Neural progenitor cell (in vitro differentiated cells): ENCODE results near the gene EPS8. TPM values are rescaled to one million over a fixed set of nuclear protein-coding genes. Genes with fewer than 3 reads are reported as not detected.

Source experiments
- DNase-seq: peaks from one replicate; pipeline ENCODE4 v3.0.0-alpha.2; 2016; ENCODE audit warnings: low spot score
- H2AFZ ChIP-seq: fragments of 200-600 bp; sonication (generic); replicated peaks from 2 replicates; pipeline ENCODE4 v1.6.1; 2016; ENCODE audit warnings: antibody characterized with exemption
- H3F3A ChIP-seq: fragments of 200-600 bp; sonication (generic); 2 replicates; pipeline ENCODE4 v1.6.1; 2016; ENCODE audit warnings: antibody characterized with exemption, low read depth
- H3K27ac ChIP-seq: fragments of 200-600 bp; sonication (generic); 2 replicates; pipeline ENCODE4 v1.5.1; 2016; ENCODE audit warnings: mild to moderate bottlenecking
- H3K27me3 ChIP-seq: fragments of 200-600 bp; sonication (generic); 2 replicates; pipeline ENCODE4 v1.6.1; 2016; ENCODE audit warnings: mild to moderate bottlenecking, moderate library complexity
- H3K36me3 ChIP-seq: fragments of 200-600 bp; sonication (generic); 2 replicates; pipeline ENCODE4 v1.5.1; 2016
- H3K4me1 ChIP-seq: fragments of 200-600 bp; sonication (generic); 2 replicates; pipeline ENCODE4 v1.6.1; 2016; ENCODE audit warnings: mixed run types
- H3K4me2 ChIP-seq: fragments of 200-600 bp; sonication (generic); 2 replicates; pipeline ENCODE4 v1.6.1; 2016
- H3K4me3 ChIP-seq: fragments of 200-600 bp; sonication (generic); 2 replicates; pipeline ENCODE4 v1.5.1; 2016
- H3K79me2 ChIP-seq: fragments of 200-600 bp; sonication (generic); 2 replicates; pipeline ENCODE4 v1.6.1; 2016; ENCODE audit warnings: low read depth
- H3K9ac ChIP-seq: fragments of 200-600 bp; sonication (generic); 2 replicates; pipeline ENCODE4 v1.6.1; 2016
- H3K9me3 ChIP-seq: fragments of 200-600 bp; sonication (generic); 2 replicates; pipeline ENCODE4 v1.5.1; 2016; ENCODE audit warnings: low read depth
- H4K20me1 ChIP-seq: fragments of 200-600 bp; sonication (generic); 2 replicates; pipeline ENCODE4 v1.6.1; 2016; ENCODE audit warnings: low read depth
- H3K27ac Mint-ChIP-seq: 3 replicates; pipeline ENCODE4 v1.8.0; 2021; ENCODE audit warnings: mixed read lengths
- H3K27me3 Mint-ChIP-seq: 2 replicates; pipeline ENCODE4 v1.8.0; 2022; ENCODE audit warnings: low read depth, mild to moderate bottlenecking, inconsistent platforms, moderate library complexity, mixed read lengths; ENCODE audit not compliant: insufficient read depth
- H3K36me3 Mint-ChIP-seq: 3 replicates; pipeline ENCODE4 v1.8.0; 2021; ENCODE audit warnings: mixed read lengths
- H3K4me1 Mint-ChIP-seq: 3 replicates; pipeline ENCODE4 v1.8.0; 2021; ENCODE audit warnings: mixed read lengths
- H3K4me3 Mint-ChIP-seq: 3 replicates; pipeline ENCODE4 v1.8.0; 2021; ENCODE audit warnings: mild to moderate bottlenecking, moderate library complexity, mixed read lengths
- H3K9me3 Mint-ChIP-seq: 3 replicates; pipeline ENCODE4 v1.8.0; 2020; ENCODE audit warnings: mixed read lengths
- CTCF ChIP-seq: fragments of 200-600 bp; sonication (generic); IDR thresholded peaks from 2 replicates; pipeline ENCODE4 v1.5.1; 2017; ENCODE audit warnings: antibody characterized with exemption, mild to moderate bottlenecking
- EZH2 ChIP-seq: fragments of 200-600 bp; sonication (generic); IDR thresholded peaks from 2 replicates; pipeline ENCODE4 v1.6.1; 2017; ENCODE audit warnings: antibody characterized with exemption, mild to moderate bottlenecking, moderate library complexity
- EZH2phosphoT487 ChIP-seq: fragments of 200-600 bp; sonication (generic); IDR thresholded peaks from 2 replicates; pipeline ENCODE4 v1.6.1; 2017; ENCODE audit warnings: antibody characterized with exemption
- total RNA-seq: library from RNA; depleted of rRNA; stranded (reverse); fragments of >200 nt; gene quantifications from 2 replicates; pipeline ENCODE4 v1.2.3, GENCODE V29; 2015; ENCODE audit warnings: low replicate concordance

The EPS8 gene
- total RNA-seq, 1 donor from 2014 or later, result 17.0 TPM

- Mint-ChIP-seq H3K4me1 (no peaks in the 10 kb centered on the region), H3K27me3 (no peaks in the 10 kb centered on the region), H3K4me3 (no peak overlapping the region), H3K9me3 (no peaks in the 10 kb centered on the region), H3K36me3 (no peaks in the 10 kb centered on the region), H3K27ac (no peak overlapping the region)
- Histone ChIP-seq H4K20me1 (no peaks in the 10 kb centered on the region), H3K4me2 (no peak overlapping the region), H3K79me2 (no peaks in the 10 kb centered on the region), H3K9me3 (no peaks in the 10 kb centered on the region), H3K27ac (no peak overlapping the region), H3K4me1 (no peaks in the 10 kb centered on the region), H3F3A (no peaks in the 10 kb centered on the region), H3K4me3 (no peak overlapping the region), H2AFZ (no peak overlapping the region), H3K27me3 (no peaks in the 10 kb centered on the region), H3K9ac (no peak overlapping the region), H3K36me3 (no peaks in the 10 kb centered on the region)
- TF ChIP-seq EZH2, result no peak
- TF ChIP-seq CTCF, result no peak
- no peak for TF ChIP-seq EZH2phosphoT487
- DNase-seq, result no peak
Observed at GRCh38 chr12:15829255-15829654, 40.1 kb upstream of the EPS8 start.

- Histone ChIP-seq H3K4me2 (no peak overlapping the region), H3K36me3 (no peaks in the 10 kb centered on the region), H3K4me1 (peaks cover 13% of the 10 kb centered on the region), H4K20me1 (no peaks in the 10 kb centered on the region), H3K9me3 (no peaks in the 10 kb centered on the region), H3K27me3 (no peaks in the 10 kb centered on the region), H3K27ac (no peak overlapping the region), H3K9ac (no peak overlapping the region), H2AFZ (no peak overlapping the region), H3K79me2 (no peaks in the 10 kb centered on the region), H3F3A (peaks cover 11% of the 10 kb centered on the region), H3K4me3 (no peak overlapping the region)
- Mint-ChIP-seq H3K27me3 (no peaks in the 10 kb centered on the region), H3K4me1 (peaks cover 6% of the 10 kb centered on the region), H3K27ac (no peak overlapping the region), H3K4me3 (no peak overlapping the region), H3K9me3 (no peaks in the 10 kb centered on the region), H3K36me3 (no peaks in the 10 kb centered on the region)
- TF ChIP-seq EZH2phosphoT487 (no peak), CTCF (no peak), EZH2 (no peak)
- DNase-seq, result no peak
Observed at GRCh38 chr12:15827136-15827535, 37.9 kb upstream of the EPS8 start.

GRCh38 chr12:15824516-15824915 lies 35.3 kb upstream of the EPS8 start:
- Histone ChIP-seq H3K27me3 (no peaks in the 10 kb centered on the region), H4K20me1 (no peaks in the 10 kb centered on the region), H3K9me3 (no peaks in the 10 kb centered on the region), H3K9ac (no peak overlapping the region), H3K4me2 (no peak overlapping the region), H2AFZ (no peak overlapping the region), H3K27ac (no peak overlapping the region), H3K36me3 (no peaks in the 10 kb centered on the region), H3K4me1 (peaks cover 13% of the 10 kb centered on the region), H3K4me3 (no peak overlapping the region), H3K79me2 (no peaks in the 10 kb centered on the region), H3F3A (peaks cover 11% of the 10 kb centered on the region)
- DNase-seq, result no peak
- Mint-ChIP-seq H3K4me3 (no peak overlapping the region), H3K36me3 (no peaks in the 10 kb centered on the region), H3K4me1 (peaks cover 6% of the 10 kb centered on the region), H3K9me3 (no peaks in the 10 kb centered on the region), H3K27me3 (no peaks in the 10 kb centered on the region), H3K27ac (no peak overlapping the region)
- no peak for TF ChIP-seq CTCF
- no peak for TF ChIP-seq EZH2phosphoT487
- TF ChIP-seq EZH2, result no peak
